K562 (cell line): Measurements from ENCODE around the gene KMT2E. TPM values are rescaled to one million over a fixed set of nuclear protein-coding genes. Genes with fewer than 3 reads are reported as not detected.

Experiments
- ATAC-seq: fragments of 200-7000 bp; cut with Tn5 transposase; 3 replicates; pipeline ENCODE4 v1.9.1; 2020; ENCODE audit warnings: moderate library complexity
- BruUV-seq: library from RNA; stranded (reverse); fragments of 400-500 nt; replicated peaks from 2 replicates; lab custom pipeline; 2021; lab: Mats Ljungman, UMichigan
- CTCF ChIA-PET: fragments of 300-600 bp; formaldehyde crosslinking; extraction: SDS; loops from one replicate; lab custom pipeline; 2021; ENCODE audit warnings: low intra/inter-chr PET ratio; lab: Yijun Ruan, JAX
- POLR2A ChIA-PET: fragments of 300-600, 350-650 bp; sonication (Branson Sonifier 250); formaldehyde crosslinking; extraction: SDS; loops from one replicate; lab custom pipeline; 2021; ENCODE audit warnings: antibody characterized with exemption, inconsistent platforms; lab: Yijun Ruan, JAX
- DNase-seq, 4 experiments: peaks; one replicate each; pipeline versions ENCODE4 v3.0.0 to v3.0.0-alpha.2; 2011 to 2018; ENCODE audit warnings: low spot score in 3 of 4, mixed read lengths in 3 of 4; ENCODE audit errors: extremely low read depth in 1 of 4
- FAIRE-seq: peaks from 2 replicates; lab custom pipeline; 2011; peaks lifted over from hg19 to GRCh38; lab: Jason Lieb, UNC
- H2AFZ ChIP-seq: 2 replicates; pipeline ENCODE4 v1.6.0; 2011; ENCODE audit warnings: low read depth, low read length, control low read depth, inconsistent platforms
- H3K27ac ChIP-seq: fragments of 200-600 bp; 3 replicates; pipeline ENCODE4 v1.8.0; 2011; ENCODE audit warnings: low read depth, mild to moderate bottlenecking, control low read depth, inconsistent platforms, low read length, moderate library complexity, mixed read lengths; ENCODE audit errors: extremely low read depth
- H3K27me3 ChIP-seq, 2 experiments: fragments of 300-600 bp in 1 of 2; 2 replicates in 1 of 2; 3 replicates in 1 of 2; pipeline versions ENCODE4 v1.6.0 to v1.8.0; 2011; ENCODE audit warnings: inconsistent platforms in 2 of 2, low read length in 2 of 2, mild to moderate bottlenecking in 1 of 2, mixed read lengths in 1 of 2, moderate library complexity in 1 of 2; ENCODE audit not compliant: control insufficient read depth in 2 of 2, insufficient read depth in 2 of 2
- H3K36me3 ChIP-seq: fragments of 300-600 bp; 3 replicates; pipeline ENCODE4 v1.8.0; 2011; ENCODE audit warnings: mild to moderate bottlenecking, low read length, inconsistent platforms; ENCODE audit not compliant: control insufficient read depth, insufficient read depth
- H3K4me1 ChIP-seq, 2 experiments: fragments of 200-600 bp in 1 of 2; replicated peaks in 1 of 2; 2 replicates in 1 of 2; 3 replicates in 1 of 2; pipeline versions ENCODE4 v1.5.1 to v1.8.0; 2011; ENCODE audit warnings: inconsistent platforms in 2 of 2, low read length in 2 of 2, mild to moderate bottlenecking in 1 of 2, mixed read lengths in 1 of 2, moderate library complexity in 1 of 2; ENCODE audit not compliant: control insufficient read depth in 2 of 2, insufficient read depth in 2 of 2
- H3K4me2 ChIP-seq: 2 replicates; pipeline ENCODE4 v1.6.1; 2011; ENCODE audit warnings: low read length, control low read depth, inconsistent platforms, mixed read lengths; ENCODE audit not compliant: insufficient read depth
- H3K4me3 ChIP-seq: fragments of 200-600 bp; sonication (generic), shearing (Covaris generic); 2 replicates; pipeline ENCODE4 v1.5.1; 2016; ENCODE audit warnings: control low read depth, inconsistent platforms
- H3K79me2 ChIP-seq: fragments of 200-600 bp; 3 replicates; pipeline ENCODE4 v1.8.0; 2011; ENCODE audit warnings: low read length, inconsistent platforms; ENCODE audit not compliant: control insufficient read depth, insufficient read depth
- H3K9ac ChIP-seq, 2 experiments: 2 replicates each; pipeline versions ENCODE4 v1.6.0 to v1.6.1; 2011; ENCODE audit warnings: low read depth in 2 of 2, low read length in 2 of 2, control low read depth in 1 of 2, inconsistent platforms in 1 of 2, mild to moderate bottlenecking in 1 of 2, mixed read lengths in 1 of 2; ENCODE audit not compliant: insufficient read depth in 1 of 2
- H3K9me1 ChIP-seq: one replicate; pipeline ENCODE4 v1.6.0; 2011; ENCODE audit warnings: inconsistent platforms, mild to moderate bottlenecking, low read length, moderate library complexity; ENCODE audit not compliant: control insufficient read depth, insufficient read depth
- H3K9me3 ChIP-seq: replicated peaks from 2 replicates; pipeline ENCODE4 v1.5.1; 2011; ENCODE audit warnings: low read depth, low read length, inconsistent platforms; ENCODE audit not compliant: control insufficient read depth, insufficient read depth
- H4K20me1 ChIP-seq: replicated peaks from 2 replicates; pipeline ENCODE4 v1.6.1; 2011; ENCODE audit warnings: low read length, inconsistent platforms, mixed read lengths; ENCODE audit not compliant: control insufficient read depth, insufficient read depth
- ETV5 ChIP-seq: sonication (generic); formaldehyde crosslinking; IDR thresholded peaks from 2 replicates; pipeline ENCODE4 v1.4.0; 2020; ENCODE audit warnings: low read depth, mild to moderate bottlenecking, missing genetic modification reagents
- PCBP1 ChIP-seq: fragments of 200-400 bp; formaldehyde crosslinking; IDR thresholded peaks from 2 replicates; pipeline ENCODE4 v1.6.1; 2018; ENCODE audit warnings: mild to moderate bottlenecking, low read depth, low read length; ENCODE audit not compliant: poor library complexity, severe bottlenecking
- POLR2H ChIP-seq: IDR thresholded peaks from 2 replicates; pipeline ENCODE4 v1.6.1; 2016; ENCODE audit warnings: missing genetic modification characterization, low read depth, mild to moderate bottlenecking, control low read depth, missing compliant biosample characterization, moderate library complexity
- PTBP1 ChIP-seq: fragments of 200-400 bp; formaldehyde crosslinking; IDR thresholded peaks from 2 replicates; pipeline ENCODE4 v1.6.1; 2017; ENCODE audit warnings: low read depth, low read length
- ZNF134 ChIP-seq: fragments of 250-450 bp; sonication (Bioruptor Pico); conservative IDR thresholded peaks from 2 replicates; pipeline ENCODE4 v1.4.0; 2020
- WGBS: fragments of 100-300 bp; shearing (Covaris generic); methylation state at CpG from one replicate; pipeline ENCODE4 v1.1.6; 2016; ENCODE audit warnings: low coverage, mixed read lengths; ENCODE audit not compliant: insufficient coverage; ENCODE audit errors: missing lambda C conversion rate; 5-methylcytosine and 5-hydroxymethylcytosine counted together
- in situ Hi-C: fragments of 300-500 bp; cut with MboI; formaldehyde crosslinking; loops from 4 replicates; pipeline ENCODE4 v1.15.0; 2018; ENCODE audit warnings: inconsistent platforms, mixed read lengths
- intact Hi-C: fragments of 100-400 bp; cut with micrococcal nuclease; formaldehyde crosslinking; loops from 2 replicates; pipeline ENCODE4 v1.14.2; 2022
- polyA plus RNA-seq, 8 experiments: library from polyadenylated mRNA; depleted of rRNA in 4 of 8; stranded (reverse) in 5 of 8; unstranded in 3 of 8; fragments of >200 nt; fragmentation: Nextera tagmentation in 2 of 8; fragmentation: Illumina TruSeq in 1 of 8; extraction: Ambion mirVana in 2 of 8; extraction: Trizol in 1 of 8; gene quantifications; 2 replicates each; pipeline versions ENCODE4 v1.2.1 to v1.2.3, GENCODE V29; 2011 to 2014; ENCODE audit warnings: inconsistent platforms in 1 of 8, missing spikeins in 1 of 8
- total RNA-seq, 7 experiments: library from RNA; depleted of rRNA in 6 of 7; stranded (reverse); fragments of >200 nt in 6 of 7; fragmentation: Illumina TruSeq in 2 of 7; extraction: Trizol in 2 of 7; gene quantifications; 2 replicates each; pipeline versions ENCODE4 v1.2.1 to v1.2.3, GENCODE V29; 2011 to 2021; ENCODE audit warnings: low replicate concordance in 1 of 7
- TF ChIP-seq, protein P1 (sequence below), 2 experiments: fragments of 450-650 bp in 1 of 2; sonication (generic) in 1 of 2; formaldehyde crosslinking in 1 of 2; IDR thresholded peaks in 1 of 2; conservative IDR thresholded peaks in 1 of 2; 2 replicates each; pipeline versions ENCODE4 v1.6.1 to v1.8.1; 2016 to 2023; ENCODE audit warnings: mild to moderate bottlenecking in 2 of 2, moderate library complexity in 2 of 2, inconsistent platforms in 1 of 2, missing genetic modification reagents in 1 of 2

KMT2E gene
- total and polyA plus RNA-seq, 9 of the 15 experiments (the other 6 are each of a cell fraction or from before 2014, with no cell fraction given), result 8.9 to 55.3 (median 38.1) TPM

GRCh38 chr7:104998040-104998752 is 15.8 kb upstream of the KMT2E start:
- intact Hi-C loops, result no loop called here
- H3K36me3 ChIP-seq, result peaks cover 69% of the 10 kb centered on the region
- no peak overlapping the region for H2AFZ ChIP-seq
- CTCF ChIA-PET, result no interaction called here
- H3K4me2 ChIP-seq, result no peak overlapping the region
- in situ Hi-C loops, result no loop called here
- ATAC-seq, result no peak
- POLR2A ChIA-PET, result interaction anchor here (1.0 to 3.4 kb wide), 6 partner anchors 8 to 18 kb away, joined by 3 to 27 read pairs (median 4); no protein-coding TSS in a partner anchor
- no peak for FAIRE-seq
- no peak overlapping the region for H3K9ac ChIP-seq
- BruUV-seq, result no TSS peak
- no peaks in the 10 kb centered on the region for H3K27me3 ChIP-seq
- peaks cover 5 to 9% of the 10 kb centered on the region in 2 experiments; a peak in 4 of 5 replicates for H3K4me1 ChIP-seq
- H3K79me2 ChIP-seq, result peaks cover 64% of the 10 kb centered on the region; the same call in 2 of the 3 replicates
- DNase-seq, result peak in 1 of 4 experiments; percentile 8
- H3K27ac ChIP-seq, result no peak overlapping the region
- H3K4me3 ChIP-seq, result no peak overlapping the region
- WGBS, result 92% methylated on average over 3 of the region's 3 CpGs
- TF ChIP-seq ETV5, result no peak
- TF ChIP-seq, all 486 proteins: peak for 0
- Histone ChIP-seq H4K20me1 (peaks cover 57% of the 10 kb centered on the region), H3K9me3 (no peaks in the 10 kb centered on the region), H3K9me1 (peaks cover 4% of the 10 kb centered on the region)

DNA sequence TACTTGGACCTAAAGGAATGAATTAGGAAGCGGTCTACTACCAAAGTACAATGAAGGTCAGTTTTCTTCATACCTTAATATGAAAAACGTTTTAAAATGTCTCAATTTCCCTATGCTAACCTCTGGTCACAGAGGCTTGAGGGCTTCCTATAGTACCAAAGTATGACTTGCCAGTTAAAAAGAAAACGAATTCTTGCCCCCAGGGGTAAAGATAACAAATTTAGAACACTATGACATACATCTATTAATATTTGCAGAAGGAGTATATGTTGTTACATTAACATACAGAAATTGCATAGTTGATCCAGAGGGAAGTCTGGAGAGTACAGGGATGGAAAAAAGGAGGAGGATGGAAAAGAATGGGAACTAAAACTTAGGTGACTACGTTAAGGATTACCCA is 13.8 kb upstream of the KMT2E start:
- CTCF ChIA-PET, result no interaction called here
- H4K20me1 ChIP-seq, result peaks cover 55% of the 10 kb centered on the region
- H2AFZ ChIP-seq, result no peak overlapping the region
- no peaks in the 10 kb centered on the region for H3K27me3 ChIP-seq
- H3K4me1 ChIP-seq, result peaks cover 12 to 17% of the 10 kb centered on the region in 2 experiments
- WGBS, result 55% methylated on average over 4 of the region's 4 CpGs
- peaks cover 4% of the 10 kb centered on the region for H3K9me1 ChIP-seq
- H3K4me2 ChIP-seq, result no peak overlapping the region
- peak; percentile 35; the same call in 1 of the 2 replicates for TF ChIP-seq POLR2H (tag)
- TF ChIP-seq ZNF134 (CRISPR knock-in tag), result no peak
- TF ChIP-seq PCBP1, result no peak
- no peak for TF ChIP-seq PTBP1
- TF ChIP-seq, protein P1, sequence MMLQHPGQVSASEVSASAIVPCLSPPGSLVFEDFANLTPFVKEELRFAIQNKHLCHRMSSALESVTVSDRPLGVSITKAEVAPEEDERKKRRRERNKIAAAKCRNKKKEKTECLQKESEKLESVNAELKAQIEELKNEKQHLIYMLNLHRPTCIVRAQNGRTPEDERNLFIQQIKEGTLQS (IDR thresholded peaks at IDR 0.05), result 0 out of 2 replicates have a peak, but pooled peaks have one; percentile 2
- TF ChIP-seq, protein P1 (CRISPR knock-in tag; conservative IDR thresholded peaks at IDR 0.05), result no peak
- TF ChIP-seq, all 486 proteins: peak for 2
- no peak overlapping the region for H3K4me3 ChIP-seq
- intact Hi-C loops, result no loop called here
- in situ Hi-C loops, result no loop called here
- H3K9ac ChIP-seq, result no peak overlapping the region
- H3K36me3 ChIP-seq, result peaks cover 66% of the 10 kb centered on the region; the same call in 2 of the 3 replicates
- DNase-seq (peak in 1 of 4 experiments; percentile 7), FAIRE-seq (no peak), ATAC-seq (no peak)
- H3K79me2 ChIP-seq, result peaks cover 84% of the 10 kb centered on the region; the same call in 2 of the 3 replicates
- POLR2A ChIA-PET, result interaction anchor here (0.6 to 3.4 kb wide), 2 partner anchors 10 to 163 kb away, joined by 3 to 27 read pairs; no protein-coding TSS in a partner anchor
- no peak overlapping the region for H3K27ac ChIP-seq
- no peaks in the 10 kb centered on the region for H3K9me3 ChIP-seq
- BruUV-seq, result no TSS peak
